Effector memory CD8-positive, alpha-beta T cell (primary cell): ENCODE results near the gene PAPSS1.
A peak's percentile ranks its signal among the peaks of the same experiment; 100 is the strongest.
"Not testable (repeated sequence)": the region's sequence is repeated elsewhere in the genome, so short reads cannot be mapped to it uniquely, and the experiment has no call there.

ENCODE experiments used
- ATAC-seq: fragments of 150-1000 bp; cut with Tn5 transposase; replicated peaks from 2 replicates; pipeline ENCODE4 v1.10.0; 2021; ENCODE audit warnings: mild to moderate bottlenecking, moderate library complexity
- DNase-seq, 3 experiments: peaks; one replicate each; pipeline ENCODE4 v3.0.0; 2021
- H3K27ac Mint-ChIP-seq, 2 donors: one replicate each; pipeline ENCODE4 v1.8.0; 2022; ENCODE audit warnings: mild to moderate bottlenecking in 2 of 2, mixed read lengths in 2 of 2, moderate library complexity in 2 of 2
- H3K27me3 Mint-ChIP-seq, 2 donors: one replicate each; pipeline ENCODE4 v1.8.0; 2022; ENCODE audit warnings: mixed read lengths in 2 of 2
- H3K36me3 Mint-ChIP-seq: one replicate; pipeline ENCODE4 v1.8.0; 2022; ENCODE audit warnings: mild to moderate bottlenecking, moderate library complexity, mixed read lengths; ENCODE audit not compliant: insufficient read depth
- H3K4me1 Mint-ChIP-seq, 2 donors: one replicate each; pipeline ENCODE4 v1.8.0; 2022; ENCODE audit warnings: low read depth in 2 of 2, mixed read lengths in 2 of 2
- H3K4me3 Mint-ChIP-seq, 2 donors: one replicate each; pipeline ENCODE4 v1.8.0; 2022; ENCODE audit warnings: mild to moderate bottlenecking in 2 of 2, mixed read lengths in 2 of 2, moderate library complexity in 2 of 2
- H3K9me3 Mint-ChIP-seq, 2 donors: one replicate each; pipeline ENCODE4 v1.8.0; 2022; ENCODE audit warnings: mixed read lengths in 2 of 2

PAPSS1 gene

GRCh38 chr4:107719207-107719921 is 670 bp downstream of the PAPSS1 start:
- peaks cover 16% of the 10 kb centered on the region for H3K36me3 Mint-ChIP-seq
- H3K27ac Mint-ChIP-seq = peak overlapping the region; percentile 95 to 96
- DNase-seq (peak in 1 of 3 experiments; percentile 11), ATAC-seq (peak; percentile 0)
- no peaks in the 10 kb centered on the region for H3K27me3 Mint-ChIP-seq
- H3K4me3 Mint-ChIP-seq = peak overlapping the region; percentile 95
- no peaks in the 10 kb centered on the region for H3K9me3 Mint-ChIP-seq
- H3K4me1 Mint-ChIP-seq = peaks cover 24 to 27% of the 10 kb centered on the region in 2 donors

- ATAC-seq = no peak
- H3K36me3 Mint-ChIP-seq = peaks cover 16% of the 10 kb centered on the region
- no peak for DNase-seq
- no peak overlapping the region for H3K27ac Mint-ChIP-seq
- H3K9me3 Mint-ChIP-seq = no peaks in the 10 kb centered on the region
- H3K27me3 Mint-ChIP-seq = no peaks in the 10 kb centered on the region
- peak overlapping the region in 1 of 2 donors; percentile 95 for H3K4me3 Mint-ChIP-seq
- peaks cover 26 to 27% of the 10 kb centered on the region in 2 donors for H3K4me1 Mint-ChIP-seq
These were observed 1.6 kb downstream of the PAPSS1 start for GRCh38 chr4:107718351-107718965.

GRCh38 chr4:107714256-107714655 is 5.8 kb downstream of the PAPSS1 start:
- Mint-ChIP-seq H3K27me3 (no peaks in the 10 kb centered on the region), H3K4me3 (no peak overlapping the region), H3K9me3 (no peaks in the 10 kb centered on the region), H3K4me1 (peaks cover 24 to 26% of the 10 kb centered on the region in 2 donors), H3K27ac (no peak overlapping the region), H3K36me3 (no peaks in the 10 kb centered on the region)
- DNase-seq (no peak), ATAC-seq (no peak)

GRCh38 chr4:107712236-107712635 is 7.8 kb downstream of the PAPSS1 start:
- peaks cover 10 to 11% of the 10 kb centered on the region in 2 donors for H3K4me1 Mint-ChIP-seq
- no peaks in the 10 kb centered on the region for H3K27me3 Mint-ChIP-seq
- DNase-seq = no peak
- no peak overlapping the region for H3K27ac Mint-ChIP-seq
- H3K4me3 Mint-ChIP-seq = no peak overlapping the region
- no peaks in the 10 kb centered on the region for H3K36me3 Mint-ChIP-seq
- H3K9me3 Mint-ChIP-seq = no peaks in the 10 kb centered on the region
- no peak for ATAC-seq

- H3K4me1 Mint-ChIP-seq = peaks cover 10 to 11% of the 10 kb centered on the region in 2 donors
- ATAC-seq (no peak), DNase-seq (no peak)
- H3K9me3 Mint-ChIP-seq = no peaks in the 10 kb centered on the region
- H3K36me3 Mint-ChIP-seq = no peaks in the 10 kb centered on the region
- H3K27me3 Mint-ChIP-seq = no peaks in the 10 kb centered on the region
- H3K27ac Mint-ChIP-seq = no peak overlapping the region
- no peak overlapping the region for H3K4me3 Mint-ChIP-seq
These were observed 8.2 kb downstream of the PAPSS1 start for GRCh38 chr4:107711831-107712230.

- Mint-ChIP-seq H3K36me3 (no peaks in the 10 kb centered on the region), H3K4me1 (peaks cover 10 to 11% of the 10 kb centered on the region in 2 donors), H3K4me3 (no peak overlapping the region), H3K27ac (no peak overlapping the region), H3K27me3 (no peaks in the 10 kb centered on the region), H3K9me3 (peaks cover 0 to 4% of the 10 kb centered on the region in 2 donors)
- ATAC-seq (no peak), DNase-seq (no peak)
These were observed 9.3 kb downstream of the PAPSS1 start for GRCh38 chr4:107710493-107711459.

- ATAC-seq = no peak
- H3K9me3 Mint-ChIP-seq = peaks cover 0 to 4% of the 10 kb centered on the region in 2 donors
These were observed 10.1 kb downstream of the PAPSS1 start for GRCh38 chr4:107709916-107710315.

GRCh38 chr4:107708225-107708624 is 11.8 kb downstream of the PAPSS1 start:
- H3K27ac Mint-ChIP-seq = no peak overlapping the region
- peaks cover 0 to 4% of the 10 kb centered on the region in 2 donors for H3K9me3 Mint-ChIP-seq
- no peaks in the 10 kb centered on the region for H3K36me3 Mint-ChIP-seq
- H3K4me3 Mint-ChIP-seq = no peak overlapping the region
- DNase-seq (no peak), ATAC-seq (no peak)
- H3K4me1 Mint-ChIP-seq = peaks cover 8 to 11% of the 10 kb centered on the region in 2 donors
- H3K27me3 Mint-ChIP-seq = no peaks in the 10 kb centered on the region

More at GRCh38 chr4:107709916-107710315, 10.1 kb downstream of the PAPSS1 start:
- H3K4me3 Mint-ChIP-seq = no peak overlapping the region
- no peaks in the 10 kb centered on the region for H3K27me3 Mint-ChIP-seq
- no peak overlapping the region for H3K27ac Mint-ChIP-seq
- no peak for DNase-seq
- peaks cover 10 to 11% of the 10 kb centered on the region in 2 donors for H3K4me1 Mint-ChIP-seq
- no peaks in the 10 kb centered on the region for H3K36me3 Mint-ChIP-seq

GRCh38 chr4:107705742-107706556 is 14.1 kb downstream of the PAPSS1 start:
- no peak for ATAC-seq
- no peaks in the 10 kb centered on the region for H3K27me3 Mint-ChIP-seq
- H3K9me3 Mint-ChIP-seq = peaks cover 0 to 4% of the 10 kb centered on the region in 2 donors
- H3K4me3 Mint-ChIP-seq = no peak overlapping the region
- H3K4me1 Mint-ChIP-seq = peaks cover 10 to 27% of the 10 kb centered on the region in 2 donors
- DNase-seq = no peak
- no peak overlapping the region for H3K27ac Mint-ChIP-seq
- H3K36me3 Mint-ChIP-seq = peaks cover 4% of the 10 kb centered on the region

GRCh38 chr4:107701565-107701964 is 18.5 kb downstream of the PAPSS1 start:
- no peak for DNase-seq
- Mint-ChIP-seq H3K27me3 (no peaks in the 10 kb centered on the region), H3K4me3 (no peak overlapping the region), H3K27ac (no peak overlapping the region), H3K9me3 (peaks cover 0 to 4% of the 10 kb centered on the region in 2 donors), H3K36me3 (peaks cover 12% of the 10 kb centered on the region), H3K4me1 (peaks cover 4 to 17% of the 10 kb centered on the region in 2 donors)
- ATAC-seq = no peak

- H3K9me3 Mint-ChIP-seq = no peaks in the 10 kb centered on the region
- H3K4me3 Mint-ChIP-seq = no peak overlapping the region
These were observed 20.4 kb downstream of the PAPSS1 start for GRCh38 chr4:107699466-107700206.

GRCh38 chr4:107696187-107696586 is 23.8 kb downstream of the PAPSS1 start:
- H3K36me3 Mint-ChIP-seq = peaks cover 13% of the 10 kb centered on the region
- H3K4me1 Mint-ChIP-seq = peaks cover 14% of the 10 kb centered on the region in 2 donors
- not testable (repeated sequence) for ATAC-seq, H3K4me3 Mint-ChIP-seq, H3K27ac Mint-ChIP-seq, H3K9me3 Mint-ChIP-seq, DNase-seq, H3K27me3 Mint-ChIP-seq

More at GRCh38 chr4:107699466-107700206, 20.4 kb downstream of the PAPSS1 start:
- no peaks in the 10 kb centered on the region for H3K27me3 Mint-ChIP-seq
- DNase-seq (no peak), ATAC-seq (no peak)
- H3K36me3 Mint-ChIP-seq = peaks cover 12% of the 10 kb centered on the region
- no peak overlapping the region for H3K27ac Mint-ChIP-seq
- H3K4me1 Mint-ChIP-seq = peaks cover 11 to 17% of the 10 kb centered on the region in 2 donors
